Natural killer cell (primary cell): ENCODE data around the gene CAMK2B. TPM values are rescaled to one million over a fixed set of nuclear protein-coding genes. Genes with fewer than 3 reads are reported as not detected.
A peak's percentile ranks its signal among the peaks of the same experiment; 100 is the strongest.

Experiments
- ATAC-seq, 3 donors: fragments of 150-1000 bp in 2 of 3; fragments of 200-7000 bp in 1 of 3; cut with Tn5 transposase; 1 replicate in 1 of 3; 2 replicates in 2 of 3; pipeline ENCODE4 v1.10.0; 2021; ENCODE audit warnings: mild to moderate bottlenecking in 2 of 3, moderate library complexity in 2 of 3
- DNase-seq, 2 donors: peaks; one replicate each; pipeline versions ENCODE4 v3.0.0 to v3.0.0-alpha.2; 2013 to 2021; ENCODE audit warnings: mixed read lengths in 1 of 2
- H3K27ac ChIP-seq: one replicate; pipeline ENCODE4 v1.5.1; 2013; ENCODE audit warnings: mild to moderate bottlenecking, low read length
- H3K27me3 ChIP-seq: one replicate; pipeline ENCODE4 v1.6.1; 2013; ENCODE audit warnings: low read length; ENCODE audit not compliant: control insufficient read depth, insufficient read depth
- H3K36me3 ChIP-seq: one replicate; pipeline ENCODE4 v1.6.1; 2013; ENCODE audit warnings: low read length; ENCODE audit not compliant: control insufficient read depth, insufficient read depth
- H3K4me1 ChIP-seq: one replicate; pipeline ENCODE4 v1.6.1; 2013; ENCODE audit warnings: low read length; ENCODE audit not compliant: control insufficient read depth, insufficient read depth
- H3K4me3 ChIP-seq: one replicate; pipeline ENCODE4 v1.5.1; 2013; ENCODE audit warnings: low read length
- H3K9me3 ChIP-seq: one replicate; pipeline ENCODE4 v1.6.1; 2013; ENCODE audit warnings: low read length; ENCODE audit not compliant: control insufficient read depth, insufficient read depth
- H3K27ac Mint-ChIP-seq, 2 donors: one replicate each; pipeline ENCODE4 v1.8.0; 2022; ENCODE audit warnings: mild to moderate bottlenecking in 2 of 2, mixed read lengths in 2 of 2, moderate library complexity in 1 of 2
- H3K27me3 Mint-ChIP-seq, 2 donors: one replicate each; pipeline ENCODE4 v1.8.0; 2022; ENCODE audit warnings: low read depth in 2 of 2, mixed read lengths in 2 of 2
- H3K36me3 Mint-ChIP-seq: one replicate; pipeline ENCODE4 v1.8.0; 2022; ENCODE audit warnings: mixed read lengths
- H3K4me1 Mint-ChIP-seq, 2 donors: one replicate each; pipeline ENCODE4 v1.8.0; 2022; ENCODE audit warnings: mixed read lengths in 2 of 2
- H3K4me3 Mint-ChIP-seq: one replicate; pipeline ENCODE4 v1.8.0; 2022; ENCODE audit warnings: mild to moderate bottlenecking, moderate library complexity, mixed read lengths
- H3K9me3 Mint-ChIP-seq, 2 donors: one replicate each; pipeline ENCODE4 v1.8.0; 2022; ENCODE audit warnings: mixed read lengths in 2 of 2
- WGBS: methylation state at CpG from one replicate; pipeline ENCODE4 v1.1.7; 2013; ENCODE audit warnings: missing lambda C conversion rate; ENCODE audit not compliant: insufficient coverage; 5-methylcytosine and 5-hydroxymethylcytosine counted together
- intact Hi-C: fragments of 100-400 bp; cut with micrococcal nuclease; formaldehyde crosslinking; loops from one replicate; pipeline ENCODE4 v1.14.2; 2022
- total RNA-seq, 4 donors: library from RNA; stranded (reverse); fragments of 120-200 nt in 1 of 4; gene quantifications; one replicate each; pipeline versions ENCODE4 v1.2.3 to v1.2.4, GENCODE V29; 2013 to 2022
- TF ChIP-seq, protein P1 (sequence below): fragments of 200-600 bp; IDR thresholded peaks from one replicate; pipeline ENCODE4 v1.8.0; 2022; ENCODE audit warnings: antibody characterized with exemption

The CAMK2B gene
- total RNA-seq = under 1 TPM in 1 of 3 donors, not detected in 2; 0.70 TPM
- not detected for total RNA-seq (2013)

DNA sequence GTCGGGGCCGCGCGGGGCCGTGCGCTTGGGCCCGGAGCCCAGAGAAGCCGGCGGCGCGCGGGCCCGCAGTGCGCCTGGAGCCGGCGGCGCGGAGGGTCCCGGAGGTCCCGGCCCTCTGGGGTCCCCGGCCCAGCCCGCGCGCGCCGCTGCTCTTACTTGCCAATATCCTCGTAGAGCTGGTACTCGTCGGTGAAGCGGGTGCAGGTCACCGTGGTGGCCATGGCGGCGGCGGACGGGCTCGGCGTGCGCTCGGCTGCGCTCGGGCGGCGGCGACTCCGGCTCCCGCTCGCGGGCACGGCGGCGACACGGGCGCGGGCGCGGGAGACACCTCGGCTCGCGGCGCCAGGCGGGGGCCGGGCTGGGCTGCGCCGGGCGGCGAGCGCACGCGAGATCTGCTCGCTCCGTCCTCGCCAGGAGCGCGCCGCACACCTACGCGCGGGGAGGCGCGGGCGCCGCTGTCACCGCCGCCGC lies at the start of gene CAMK2B:
Gene CAMK2B, minus strand, starts transcription at position 394 of the 471 bp plus-strand sequence. Its CDS starts 173 bp downstream, at position 221.
- ATAC-seq (no peak), DNase-seq (no peak)
- no peak within 1 kb of the TSS for H3K4me3 ChIP-seq
- Mint-ChIP-seq H3K9me3 (peaks cover 0 to 4% of the 10 kb centered on the region in 2 donors), H3K27me3 (peaks cover 24 to 34% of the 10 kb centered on the region in 2 donors), H3K4me1 (peaks cover 0 to 6% of the 10 kb centered on the region in 2 donors), H3K4me3 (peak within 1 kb of the TSS; percentile 58), H3K36me3 (no peaks in the 10 kb centered on the region), H3K27ac (no peak within 1 kb of the TSS)
- under 1% methylated on average over 85 of the region's 85 CpGs for WGBS
- H3K9me3 ChIP-seq = no peaks in the 10 kb centered on the region
- no peak within 1 kb of the TSS for H3K27ac ChIP-seq
- no peaks in the 10 kb centered on the region for H3K36me3 ChIP-seq
- H3K4me1 ChIP-seq = no peaks in the 10 kb centered on the region
- intact Hi-C loops = no loop called here
- peaks cover 8% of the 10 kb centered on the region for H3K27me3 ChIP-seq
- TF ChIP-seq, protein P1, sequence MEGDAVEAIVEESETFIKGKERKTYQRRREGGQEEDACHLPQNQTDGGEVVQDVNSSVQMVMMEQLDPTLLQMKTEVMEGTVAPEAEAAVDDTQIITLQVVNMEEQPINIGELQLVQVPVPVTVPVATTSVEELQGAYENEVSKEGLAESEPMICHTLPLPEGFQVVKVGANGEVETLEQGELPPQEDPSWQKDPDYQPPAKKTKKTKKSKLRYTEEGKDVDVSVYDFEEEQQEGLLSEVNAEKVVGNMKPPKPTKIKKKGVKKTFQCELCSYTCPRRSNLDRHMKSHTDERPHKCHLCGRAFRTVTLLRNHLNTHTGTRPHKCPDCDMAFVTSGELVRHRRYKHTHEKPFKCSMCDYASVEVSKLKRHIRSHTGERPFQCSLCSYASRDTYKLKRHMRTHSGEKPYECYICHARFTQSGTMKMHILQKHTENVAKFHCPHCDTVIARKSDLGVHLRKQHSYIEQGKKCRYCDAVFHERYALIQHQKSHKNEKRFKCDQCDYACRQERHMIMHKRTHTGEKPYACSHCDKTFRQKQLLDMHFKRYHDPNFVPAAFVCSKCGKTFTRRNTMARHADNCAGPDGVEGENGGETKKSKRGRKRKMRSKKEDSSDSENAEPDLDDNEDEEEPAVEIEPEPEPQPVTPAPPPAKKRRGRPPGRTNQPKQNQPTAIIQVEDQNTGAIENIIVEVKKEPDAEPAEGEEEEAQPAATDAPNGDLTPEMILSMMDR = no peak

DNA sequence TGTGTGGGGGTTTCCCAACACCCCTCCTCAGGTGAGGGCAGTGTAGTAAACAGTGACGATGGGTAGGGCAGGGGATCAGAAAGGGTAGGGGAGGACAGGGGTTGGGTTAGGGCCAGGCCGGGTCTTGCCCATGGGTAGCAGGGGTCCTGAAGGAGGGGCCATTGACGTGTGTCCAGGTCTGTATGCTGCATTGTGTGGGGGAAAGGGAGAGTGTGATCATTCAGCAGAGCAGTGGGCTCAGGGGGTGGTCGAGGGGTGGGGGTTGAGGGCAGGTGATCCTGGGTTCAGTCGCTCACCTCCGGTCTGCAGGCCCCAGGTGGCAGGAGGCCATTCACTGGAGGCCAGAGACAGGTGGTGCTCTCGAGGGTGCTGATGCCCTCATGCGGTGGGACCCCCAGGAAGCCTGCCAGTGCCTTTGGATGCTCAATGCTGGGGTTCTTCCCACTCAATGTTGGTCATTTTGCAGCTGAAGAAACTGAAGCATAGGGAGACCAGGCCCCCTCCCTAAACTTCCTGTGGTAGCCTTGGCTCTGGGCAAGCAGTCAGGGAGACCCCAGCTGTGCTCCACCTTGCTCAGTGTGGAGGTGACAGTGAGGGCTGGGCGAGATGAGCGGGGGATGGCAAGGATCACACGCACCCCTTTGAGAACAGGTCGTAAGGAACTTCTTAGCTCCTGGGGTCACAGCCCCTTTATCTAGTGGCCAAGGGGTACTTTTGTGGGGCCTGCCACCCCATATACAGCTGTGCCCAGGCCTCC lies 48.8 kb upstream of the CAMK2B start:
- Histone ChIP-seq H3K9me3 (no peaks in the 10 kb centered on the region), H3K36me3 (no peaks in the 10 kb centered on the region), H3K4me3 (no peak overlapping the region), H3K4me1 (no peaks in the 10 kb centered on the region), H3K27ac (no peak overlapping the region), H3K27me3 (peaks cover 10% of the 10 kb centered on the region)
- no peak for DNase-seq
- Mint-ChIP-seq H3K27ac (no peak overlapping the region), H3K4me1 (peaks cover 12 to 15% of the 10 kb centered on the region in 2 donors), H3K4me3 (no peak overlapping the region), H3K27me3 (peaks cover 15 to 32% of the 10 kb centered on the region in 2 donors), H3K36me3 (peaks cover 3% of the 10 kb centered on the region), H3K9me3 (no peaks in the 10 kb centered on the region)
- no peak for ATAC-seq
- 85% methylated on average over 12 of the region's 12 CpGs for WGBS
- TF ChIP-seq, protein P1 = no peak
- intact Hi-C loops = no loop called here

DNA sequence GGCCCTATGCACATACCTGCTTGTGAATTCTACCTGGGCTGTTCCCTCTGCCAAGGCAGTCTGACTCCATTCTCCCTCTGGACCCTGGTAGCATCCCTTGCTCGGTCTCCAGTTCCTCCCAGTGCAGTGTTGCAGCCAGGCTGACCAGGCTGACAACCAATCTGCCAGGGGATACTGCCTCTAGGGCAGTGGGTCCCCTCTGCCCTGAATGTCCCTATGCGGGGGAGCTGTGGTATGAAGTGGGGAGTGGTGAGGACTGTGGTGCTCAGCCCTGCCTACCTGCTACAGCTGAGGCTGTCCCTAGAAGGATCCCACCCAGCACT lies 48.0 kb upstream of the CAMK2B start:
- intact Hi-C loops = no loop called here
- H3K4me3 Mint-ChIP-seq = no peak overlapping the region
- TF ChIP-seq, protein P1 = no peak
- H3K9me3 Mint-ChIP-seq = no peaks in the 10 kb centered on the region
- H3K27ac Mint-ChIP-seq = no peak overlapping the region
- Histone ChIP-seq H3K4me1 (no peaks in the 10 kb centered on the region), H3K27me3 (peaks cover 17% of the 10 kb centered on the region), H3K4me3 (no peak overlapping the region), H3K36me3 (no peaks in the 10 kb centered on the region), H3K27ac (no peak overlapping the region), H3K9me3 (no peaks in the 10 kb centered on the region)
- peaks cover 19 to 38% of the 10 kb centered on the region in 2 donors for H3K27me3 Mint-ChIP-seq
- peaks cover 7 to 12% of the 10 kb centered on the region in 2 donors for H3K4me1 Mint-ChIP-seq
- WGBS = 97% methylated on average over 2 of the region's 2 CpGs
- ATAC-seq = no peak
- no peak for DNase-seq
- peaks cover 8% of the 10 kb centered on the region for H3K36me3 Mint-ChIP-seq
